Measurements from ENCODE around the gene VAPA. TPM values are rescaled to one million over a fixed set of nuclear protein-coding genes. Genes with fewer than 3 reads are reported as not detected.

VAPA gene
- total RNA-seq, 1 donor from 2014 or later, result 124 TPM

- intact Hi-C loops (cut with micrococcal nuclease), result no loop called here
- peaks cover 8% of the 10 kb centered on the region for H3K9me3 Mint-ChIP-seq
- no peaks in the 10 kb centered on the region for H3K4me1 Mint-ChIP-seq
- H3K27ac Mint-ChIP-seq, result no peak overlapping the region
- H3K27me3 Mint-ChIP-seq, result peaks cover 8% of the 10 kb centered on the region
- no peak for TF ChIP-seq CTCF (IDR thresholded peaks at IDR 0.05)
- ATAC-seq (ENCODE audit: low read depth), result no peak
- DNase-seq, result no peak
- CTCF ChIA-PET, result no interaction called here
- H3K36me3 Mint-ChIP-seq (ENCODE audit: low read depth), result no peaks in the 10 kb centered on the region
- H3K4me3 Mint-ChIP-seq, result no peak overlapping the region
- POLR2A ChIA-PET, result no interaction called here
Measured at GRCh38 chr18:9993521-9994025, 79.8 kb downstream of the VAPA start.

- Mint-ChIP-seq H3K36me3 (ENCODE audit: low read depth) (no peaks in the 10 kb centered on the region), H3K9me3 (peaks cover 8% of the 10 kb centered on the region), H3K27me3 (peaks cover 8% of the 10 kb centered on the region), H3K27ac (no peak overlapping the region), H3K4me1 (no peaks in the 10 kb centered on the region), H3K4me3 (no peak overlapping the region)
- ChIA-PET POLR2A (no interaction called here), CTCF (no interaction called here)
- no peak for TF ChIP-seq CTCF (IDR thresholded peaks at IDR 0.05)
- intact Hi-C loops (cut with micrococcal nuclease), result no loop called here
- ATAC-seq (ENCODE audit: low read depth) (no peak), DNase-seq (no peak)
Measured at GRCh38 chr18:9994026-9994570, 80.3 kb downstream of the VAPA start.

- peaks cover 8% of the 10 kb centered on the region for H3K27me3 Mint-ChIP-seq
- no peaks in the 10 kb centered on the region for H3K36me3 Mint-ChIP-seq (ENCODE audit: low read depth)
- intact Hi-C loops (cut with micrococcal nuclease), result no loop called here
- no peak for TF ChIP-seq CTCF (IDR thresholded peaks at IDR 0.05)
- no peaks in the 10 kb centered on the region for H3K4me1 Mint-ChIP-seq
- no peak overlapping the region for H3K4me3 Mint-ChIP-seq
- no peak for ATAC-seq (ENCODE audit: low read depth)
- POLR2A ChIA-PET, result no interaction called here
- no peak for DNase-seq
- no peak overlapping the region for H3K27ac Mint-ChIP-seq
- peaks cover 14% of the 10 kb centered on the region for H3K9me3 Mint-ChIP-seq
- CTCF ChIA-PET, result no interaction called here
Measured at GRCh38 chr18:9994701-9995235, 81.0 kb downstream of the VAPA start.

DNA sequence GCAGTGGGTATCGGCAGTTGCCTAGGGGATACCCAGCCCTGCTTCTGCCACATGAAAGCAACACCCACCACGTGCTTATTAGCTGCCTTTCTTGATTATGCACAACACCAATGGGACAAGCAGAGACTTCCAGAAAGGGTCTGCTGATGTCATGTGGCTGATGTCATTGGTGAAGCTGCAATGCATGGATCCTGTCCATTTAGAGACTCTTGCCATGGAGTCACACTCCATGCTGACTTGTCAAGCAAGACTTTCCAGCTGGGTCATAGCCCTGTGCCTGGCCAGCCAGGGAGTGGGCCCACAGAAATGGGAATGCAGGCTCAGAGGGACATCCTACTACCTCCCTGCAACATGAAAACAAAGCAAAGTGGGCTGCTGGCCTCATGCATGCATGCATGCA, 81.8 kb downstream of the VAPA start:
- no peak overlapping the region for H3K27ac Mint-ChIP-seq
- TF ChIP-seq CTCF (IDR thresholded peaks at IDR 0.05), result no peak
- CTCF ChIA-PET, result no interaction called here
- no peaks in the 10 kb centered on the region for H3K4me1 Mint-ChIP-seq
- ATAC-seq (ENCODE audit: low read depth), result no peak
- H3K27me3 Mint-ChIP-seq, result peaks cover 8% of the 10 kb centered on the region
- H3K4me3 Mint-ChIP-seq, result no peak overlapping the region
- H3K36me3 Mint-ChIP-seq (ENCODE audit: low read depth), result no peaks in the 10 kb centered on the region
- intact Hi-C loops (cut with micrococcal nuclease), result no loop called here
- POLR2A ChIA-PET, result no interaction called here
- DNase-seq, result no peak
- peaks cover 21% of the 10 kb centered on the region for H3K9me3 Mint-ChIP-seq

DNA sequence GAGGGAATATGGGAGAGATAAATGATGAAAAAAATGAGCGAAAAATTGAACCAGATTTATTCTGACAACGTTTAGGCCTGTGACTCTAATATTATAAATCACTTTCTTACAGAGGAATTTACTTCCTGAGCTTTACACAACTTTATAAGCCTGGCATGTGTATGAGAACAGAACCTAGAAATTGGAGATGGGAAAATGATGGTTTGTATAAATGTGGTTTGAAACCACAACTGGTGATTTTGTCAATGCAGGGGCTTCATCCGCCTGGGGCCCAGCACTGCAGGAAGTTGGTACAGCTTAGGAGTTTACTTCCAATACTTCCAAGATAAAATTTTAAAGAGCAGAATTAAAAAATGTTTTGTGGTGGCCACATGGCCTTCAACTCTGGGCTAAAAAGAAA, 82.3 kb downstream of the VAPA start:
- no peaks in the 10 kb centered on the region for H3K4me1 Mint-ChIP-seq
- H3K36me3 Mint-ChIP-seq (ENCODE audit: low read depth), result no peaks in the 10 kb centered on the region
- intact Hi-C loops (cut with micrococcal nuclease), result no loop called here
- ChIA-PET POLR2A (no interaction called here), CTCF (no interaction called here)
- no peak for TF ChIP-seq CTCF (IDR thresholded peaks at IDR 0.05)
- H3K27me3 Mint-ChIP-seq, result peaks cover 6% of the 10 kb centered on the region
- peaks cover 22% of the 10 kb centered on the region for H3K9me3 Mint-ChIP-seq
- no peak for ATAC-seq (ENCODE audit: low read depth)
- no peak overlapping the region for H3K27ac Mint-ChIP-seq
- DNase-seq, result no peak
- no peak overlapping the region for H3K4me3 Mint-ChIP-seq
